K562 (cell line): ENCODE results near the gene IFNGR1. TPM values are rescaled to one million over a fixed set of nuclear protein-coding genes. Genes with fewer than 3 reads are reported as not detected.

Source experiments
- CC2D1A ChIP-seq: fragments of 450-650 bp; IDR thresholded peaks from 2 replicates; pipeline ENCODE4 v1.6.1; 2017; ENCODE audit warnings: mild to moderate bottlenecking
- GATA2 ChIP-seq: sonication (generic); formaldehyde crosslinking; IDR thresholded peaks from 2 replicates; pipeline ENCODE4 v1.4.0; 2020; ENCODE audit warnings: mild to moderate bottlenecking, missing genetic modification reagents
- GTF3C2 ChIP-seq: IDR thresholded peaks from 3 replicates; pipeline ENCODE4 v1.6.1; 2011; ENCODE audit warnings: borderline replicate concordance, mild to moderate bottlenecking, moderate library complexity; ENCODE audit not compliant: insufficient read length; ENCODE audit errors: extremely low read depth
- HMBOX1 ChIP-seq: sonication (generic); IDR thresholded peaks from 2 replicates; pipeline ENCODE4 v1.6.1; 2016
- NR2C2 ChIP-seq, 2 experiments: fragments of 200-800 bp in 1 of 2; sonication (Bioruptor generic) in 1 of 2; sonication (generic) in 1 of 2; formaldehyde crosslinking in 1 of 2; IDR thresholded peaks; 2 replicates each; pipeline versions ENCODE4 v1.6.1 to v1.8.0; 2016 to 2022; ENCODE audit warnings: mild to moderate bottlenecking in 1 of 2, missing compliant biosample characterization in 1 of 2, missing genetic modification characterization in 1 of 2, missing genetic modification reagents in 1 of 2
- PTRF ChIP-seq: fragments of 450-650 bp; IDR thresholded peaks from 2 replicates; pipeline ENCODE4 v1.6.1; 2016; ENCODE audit warnings: mild to moderate bottlenecking, missing genetic modification characterization, missing compliant biosample characterization
- RAD21 ChIP-seq, 2 experiments: fragments of 250-450 bp in 1 of 2; fragments of 450-650 bp in 1 of 2; sonication (Bioruptor Pico) in 1 of 2; formaldehyde crosslinking in 1 of 2; IDR thresholded peaks in 1 of 2; conservative IDR thresholded peaks in 1 of 2; 2 replicates each; pipeline versions ENCODE4 v1.4.0 to v1.8.0; 2020 to 2022; ENCODE audit warnings: mild to moderate bottlenecking in 2 of 2, moderate library complexity in 1 of 2
- TCF3 ChIP-seq: sonication (generic); formaldehyde crosslinking; IDR thresholded peaks from 2 replicates; pipeline ENCODE4 v1.4.0; 2020; ENCODE audit warnings: mild to moderate bottlenecking, missing genetic modification reagents
- TEAD1 ChIP-seq, 2 experiments: fragments of 450-650 bp in 1 of 2; sonication (generic) in 1 of 2; formaldehyde crosslinking; IDR thresholded peaks; 2 replicates each; pipeline versions ENCODE4 v1.4.0 to v1.8.0; 2020 to 2022; ENCODE audit warnings: mild to moderate bottlenecking in 2 of 2, missing genetic modification reagents in 1 of 2
- ZBTB17 ChIP-seq: fragments of 450-650 bp; formaldehyde crosslinking; IDR thresholded peaks from 2 replicates; pipeline ENCODE4 v1.4.0; 2020; ENCODE audit warnings: mild to moderate bottlenecking
- ZBTB7A ChIP-seq: IDR thresholded peaks from 2 replicates; pipeline ENCODE4 v1.6.1; 2011; ENCODE audit warnings: low read depth, mild to moderate bottlenecking, low read length, moderate library complexity, borderline replicate concordance; ENCODE audit not compliant: control insufficient read depth
- ZC3H8 ChIP-seq: fragments of 450-650 bp; IDR thresholded peaks from 2 replicates; pipeline ENCODE4 v1.6.1; 2017
- ZFP1 ChIP-seq: fragments of 450-650 bp; formaldehyde crosslinking; IDR thresholded peaks from 2 replicates; pipeline ENCODE4 v1.4.0; 2020; ENCODE audit warnings: mild to moderate bottlenecking, mixed read lengths
- ZHX1 ChIP-seq: fragments of 150-350 bp; conservative IDR thresholded peaks from 2 replicates; pipeline ENCODE4 v1.6.1; 2014; ENCODE audit warnings: low read length
- ZNF140 ChIP-seq: fragments of 250-450 bp; sonication (Bioruptor Pico); IDR thresholded peaks from 2 replicates; pipeline ENCODE4 v1.8.0; 2021; ENCODE audit warnings: moderate library complexity, mild to moderate bottlenecking, inconsistent platforms
- ZNF239 ChIP-seq: fragments of 250-450 bp; sonication (Bioruptor Pico); IDR thresholded peaks from 2 replicates; pipeline ENCODE4 v1.4.0; 2020; ENCODE audit warnings: mild to moderate bottlenecking
- ZNF707 ChIP-seq: fragments of 250-450 bp; sonication (Bioruptor Pico); conservative IDR thresholded peaks from 2 replicates; pipeline ENCODE4 v1.8.0; 2022; ENCODE audit warnings: inconsistent platforms, mild to moderate bottlenecking, moderate library complexity
- polyA plus RNA-seq, 8 experiments: library from polyadenylated mRNA; depleted of rRNA in 4 of 8; stranded (reverse) in 5 of 8; unstranded in 3 of 8; fragments of >200 nt; fragmentation: Nextera tagmentation in 2 of 8; fragmentation: Illumina TruSeq in 1 of 8; extraction: Ambion mirVana in 2 of 8; extraction: Trizol in 1 of 8; gene quantifications; 2 replicates each; pipeline versions ENCODE4 v1.2.1 to v1.2.3, GENCODE V29; 2011 to 2014; ENCODE audit warnings: inconsistent platforms in 1 of 8, missing spikeins in 1 of 8
- total RNA-seq, 7 experiments: library from RNA; depleted of rRNA in 6 of 7; stranded (reverse); fragments of >200 nt in 6 of 7; fragmentation: Illumina TruSeq in 2 of 7; extraction: Trizol in 2 of 7; gene quantifications; 2 replicates each; pipeline versions ENCODE4 v1.2.1 to v1.2.3, GENCODE V29; 2011 to 2021; ENCODE audit warnings: low replicate concordance in 1 of 7
- TF ChIP-seq, protein P1 (sequence below): fragments of 250-450 bp; sonication (Bioruptor Pico); IDR thresholded peaks from 2 replicates; pipeline ENCODE4 v1.4.0; 2020; ENCODE audit warnings: mild to moderate bottlenecking, moderate library complexity

IFNGR1 gene
- total and polyA plus RNA-seq, 9 of the 15 experiments (the other 6 are each of a cell fraction or from before 2014, with no cell fraction given) = 14.7 to 47.0 (median 26.7) TPM

GRCh38 chr6:137162692-137163306 lies 56.4 kb downstream of the IFNGR1 start (continued):
- TF ChIP-seq NR2C2 (CRISPR knock-in tag; IDR thresholded peaks at IDR 0.05) (no peak), NR2C2 (tag; IDR thresholded peaks at IDR 0.05) (peak; percentile 58; the same call in 1 of the 2 replicates), ZBTB17 (CRISPR knock-in tag) (0 out of 2 replicates have a peak, but pooled peaks have one; percentile 30), GTF3C2 (no peak), ZBTB7A (no peak), TCF3 (peak; percentile 88), RAD21 (CRISPR knock-in tag; conservative IDR thresholded peaks at IDR 0.05 in 1 of 2, IDR thresholded peaks at IDR 0.05 in 1 of 2) (0 out of 4 replicates have a peak, but pooled peaks of 1 of the 2 experiments have one; percentile 4), GATA2 (peak; percentile 57; the same call in 1 of the 2 replicates), PTRF (tag) (0 out of 2 replicates have a peak, but pooled peaks have one; percentile 5), ZC3H8 (no peak), ZHX1 (no peak), TEAD1 (CRISPR knock-in tag; IDR thresholded peaks at IDR 0.05) (peak in 1 of 2 experiments; percentile 91; a peak in 2 of 4 replicates), ZFP1 (CRISPR knock-in tag) (0 out of 2 replicates have a peak, but pooled peaks have one; percentile 7), ZNF239 (CRISPR knock-in tag) (peak; percentile 7; the same call in 1 of the 2 replicates), CC2D1A (no peak), HMBOX1 (no peak), ZNF707 (CRISPR knock-in tag) (0 out of 2 replicates have a peak, but pooled peaks have one; percentile 28), ZNF140 (no peak)
- TF ChIP-seq, protein P1, sequence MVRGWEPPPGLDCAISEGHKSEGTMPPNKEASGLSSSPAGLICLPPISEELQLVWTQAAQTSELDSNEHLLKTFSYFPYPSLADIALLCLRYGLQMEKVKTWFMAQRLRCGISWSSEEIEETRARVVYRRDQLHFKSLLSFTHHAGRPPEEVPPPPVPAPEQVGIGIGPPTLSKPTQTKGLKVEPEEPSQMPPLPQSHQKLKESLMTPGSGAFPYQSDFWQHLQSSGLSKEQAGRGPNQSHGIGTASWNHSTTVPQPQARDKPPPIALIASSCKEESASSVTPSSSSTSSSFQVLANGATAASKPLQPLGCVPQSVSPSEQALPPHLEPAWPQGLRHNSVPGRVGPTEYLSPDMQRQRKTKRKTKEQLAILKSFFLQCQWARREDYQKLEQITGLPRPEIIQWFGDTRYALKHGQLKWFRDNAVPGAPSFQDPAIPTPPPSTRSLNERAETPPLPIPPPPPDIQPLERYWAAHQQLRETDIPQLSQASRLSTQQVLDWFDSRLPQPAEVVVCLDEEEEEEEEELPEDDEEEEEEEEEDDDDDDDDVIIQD = no peak
